ENCODE measurements around the gene PDCD5.

PDCD5 gene

DNA sequence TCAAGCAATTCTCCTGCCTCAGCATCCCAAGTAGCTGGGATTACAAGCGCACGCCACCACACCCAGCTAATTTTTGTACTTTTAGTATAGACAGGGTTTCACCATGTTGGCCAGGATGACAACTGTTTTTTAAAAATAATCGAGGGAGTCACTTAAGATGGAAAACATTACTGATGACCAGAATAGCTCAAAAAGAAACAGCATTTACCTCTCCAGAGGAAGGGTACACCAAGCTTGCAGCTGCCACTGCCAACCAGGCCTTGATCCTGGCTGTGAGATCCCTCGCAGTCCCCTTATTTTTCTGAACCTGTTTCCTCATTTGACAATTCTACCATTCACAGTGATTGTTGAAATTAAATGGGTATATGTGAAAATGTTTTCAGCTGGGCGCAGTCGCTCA is 14.5 kb downstream of the PDCD5 start:
- ChIA-PET CTCF (interaction anchor here (0.8 kb wide), 1 partner anchor 14 kb away, joined by 3 read pairs; the partner anchor contains the start of gene PDCD5), POLR2A (interaction anchor here (1.2 kb wide), 1 partner anchor 14 kb away, joined by 3 read pairs; the partner anchor contains the start of gene PDCD5)
- TF ChIP-seq, protein P1, sequence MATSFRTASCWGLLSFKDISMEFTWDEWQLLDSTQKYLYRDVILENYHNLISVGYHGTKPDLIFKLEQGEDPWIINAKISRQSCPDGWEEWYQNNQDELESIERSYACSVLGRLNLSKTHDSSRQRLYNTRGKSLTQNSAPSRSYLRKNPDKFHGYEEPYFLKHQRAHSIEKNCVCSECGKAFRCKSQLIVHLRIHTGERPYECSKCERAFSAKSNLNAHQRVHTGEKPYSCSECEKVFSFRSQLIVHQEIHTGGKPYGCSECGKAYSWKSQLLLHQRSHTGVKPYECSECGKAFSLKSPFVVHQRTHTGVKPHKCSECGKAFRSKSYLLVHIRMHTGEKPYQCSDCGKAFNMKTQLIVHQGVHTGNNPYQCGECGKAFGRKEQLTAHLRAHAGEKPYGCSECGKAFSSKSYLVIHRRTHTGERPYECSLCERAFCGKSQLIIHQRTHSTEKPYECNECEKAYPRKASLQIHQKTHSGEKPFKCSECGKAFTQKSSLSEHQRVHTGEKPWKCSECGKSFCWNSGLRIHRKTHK (tag by site-specific recombination; IDR thresholded peaks at IDR 0.05), result no peak
- no peak for TF ChIP-seq ZNF621 (tag by site-specific recombination; IDR thresholded peaks at IDR 0.05)
- no peak for TF ChIP-seq ZNF23 (tag by site-specific recombination; IDR thresholded peaks at IDR 0.05; ENCODE audit: borderline replicate concordance)
- no peak for TF ChIP-seq ZSCAN30 (tag by site-specific recombination; IDR thresholded peaks at IDR 0.05)
- TF ChIP-seq, protein P2, sequence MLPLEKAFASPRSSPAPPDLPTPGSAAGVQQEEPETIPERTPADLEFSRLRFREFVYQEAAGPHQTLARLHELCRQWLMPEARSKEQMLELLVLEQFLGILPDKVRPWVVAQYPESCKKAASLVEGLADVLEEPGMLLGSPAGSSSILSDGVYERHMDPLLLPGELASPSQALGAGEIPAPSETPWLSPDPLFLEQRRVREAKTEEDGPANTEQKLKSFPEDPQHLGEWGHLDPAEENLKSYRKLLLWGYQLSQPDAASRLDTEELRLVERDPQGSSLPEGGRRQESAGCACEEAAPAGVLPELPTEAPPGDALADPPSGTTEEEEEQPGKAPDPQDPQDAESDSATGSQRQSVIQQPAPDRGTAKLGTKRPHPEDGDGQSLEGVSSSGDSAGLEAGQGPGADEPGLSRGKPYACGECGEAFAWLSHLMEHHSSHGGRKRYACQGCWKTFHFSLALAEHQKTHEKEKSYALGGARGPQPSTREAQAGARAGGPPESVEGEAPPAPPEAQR (tag by site-specific recombination; IDR thresholded peaks at IDR 0.05), result no peak
- TF ChIP-seq, protein P3, sequence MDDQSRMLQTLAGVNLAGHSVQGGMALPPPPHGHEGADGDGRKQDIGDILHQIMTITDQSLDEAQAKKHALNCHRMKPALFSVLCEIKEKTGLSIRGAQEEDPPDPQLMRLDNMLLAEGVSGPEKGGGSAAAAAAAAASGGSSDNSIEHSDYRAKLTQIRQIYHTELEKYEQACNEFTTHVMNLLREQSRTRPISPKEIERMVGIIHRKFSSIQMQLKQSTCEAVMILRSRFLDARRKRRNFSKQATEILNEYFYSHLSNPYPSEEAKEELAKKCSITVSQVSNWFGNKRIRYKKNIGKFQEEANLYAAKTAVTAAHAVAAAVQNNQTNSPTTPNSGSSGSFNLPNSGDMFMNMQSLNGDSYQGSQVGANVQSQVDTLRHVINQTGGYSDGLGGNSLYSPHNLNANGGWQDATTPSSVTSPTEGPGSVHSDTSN (CRISPR knock-in tag; IDR thresholded peaks at IDR 0.05), result no peak
- TF ChIP-seq, protein P4, sequence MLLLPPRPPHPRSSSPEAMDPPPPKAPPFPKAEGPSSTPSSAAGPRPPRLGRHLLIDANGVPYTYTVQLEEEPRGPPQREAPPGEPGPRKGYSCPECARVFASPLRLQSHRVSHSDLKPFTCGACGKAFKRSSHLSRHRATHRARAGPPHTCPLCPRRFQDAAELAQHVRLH (tag by site-specific recombination; IDR thresholded peaks at IDR 0.05), result no peak
- no peak for TF ChIP-seq KLF10 (tag by site-specific recombination; IDR thresholded peaks at IDR 0.05)
- no peaks in the 10 kb centered on the region for H3K4me1 ChIP-seq (ENCODE audit: control insufficient read depth, insufficient read depth, low read length)
- H3K9me3 ChIP-seq (ENCODE audit: control insufficient read depth, insufficient read depth, low read depth, low read length), result no peaks in the 10 kb centered on the region
- no peak overlapping the region for H3K4me3 ChIP-seq (ENCODE audit: low read depth, low read length)
- H3K36me3 ChIP-seq (ENCODE audit: control insufficient read depth in 2 of 2, insufficient read depth in 1 of 2, low read length in 2 of 2), result peaks cover 59 to 72% of the 10 kb centered on the region in 2 experiments
- H3K27ac ChIP-seq (ENCODE audit: extremely low read depth, low read depth, low read length), result no peak overlapping the region

GRCh38 chr19:32598022-32598421 is 17.0 kb downstream of the PDCD5 start:
- Histone ChIP-seq H3K4me3 (ENCODE audit: low read depth, low read length) (no peak overlapping the region), H3K9me3 (ENCODE audit: control insufficient read depth, insufficient read depth, low read depth, low read length) (no peaks in the 10 kb centered on the region), H3K4me1 (ENCODE audit: control insufficient read depth, insufficient read depth, low read length) (no peaks in the 10 kb centered on the region), H3K27ac (ENCODE audit: extremely low read depth, low read depth, low read length) (no peak overlapping the region), H3K36me3 (ENCODE audit: control insufficient read depth in 2 of 2, insufficient read depth in 1 of 2, low read length in 2 of 2) (peaks cover 69 to 97% of the 10 kb centered on the region in 2 experiments)
- ChIA-PET CTCF (interaction anchor here (0.6 to 2.1 kb wide), 9 partner anchors 11 to 1864 kb away, joined by 3 to 11 read pairs (median 4); no protein-coding TSS in a partner anchor), POLR2A (no interaction called here)
- no peak for TF ChIP-seq ZNF521 (tag by site-specific recombination; IDR thresholded peaks at IDR 0.05)
- no peak for TF ChIP-seq PRDM1 (tag by site-specific recombination; IDR thresholded peaks at IDR 0.05)
- no peak for TF ChIP-seq SP3 (tag by site-specific recombination; IDR thresholded peaks at IDR 0.05)
- TF ChIP-seq, protein P5, sequence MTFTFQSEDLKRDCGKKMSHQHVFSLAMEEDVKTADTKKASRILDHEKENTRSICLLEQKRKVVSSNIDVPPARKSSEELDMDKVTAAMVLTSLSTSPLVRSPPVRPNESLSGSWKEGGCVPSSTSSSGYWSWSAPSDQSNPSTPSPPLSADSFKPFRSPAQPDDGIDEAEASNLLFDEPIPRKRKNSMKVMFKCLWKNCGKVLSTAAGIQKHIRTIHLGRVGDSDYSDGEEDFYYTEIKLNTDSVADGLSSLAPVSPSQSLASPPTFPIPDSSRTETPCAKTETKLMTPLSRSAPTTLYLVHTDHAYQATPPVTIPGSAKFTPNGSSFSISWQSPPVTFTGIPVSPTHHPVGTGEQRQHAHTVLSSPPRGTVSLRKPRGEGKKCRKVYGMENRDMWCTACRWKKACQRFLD (tag by site-specific recombination; IDR thresholded peaks at IDR 0.05), result no peak
- no peak for TF ChIP-seq GLI4 (tag by site-specific recombination; IDR thresholded peaks at IDR 0.05)

- H3K27ac ChIP-seq (ENCODE audit: extremely low read depth, low read depth, low read length), result no peak overlapping the region
- POLR2A ChIA-PET, result no interaction called here
- no peaks in the 10 kb centered on the region for H3K9me3 ChIP-seq (ENCODE audit: control insufficient read depth, insufficient read depth, low read depth, low read length)
- no peak overlapping the region for H3K4me3 ChIP-seq (ENCODE audit: low read depth, low read length)
- CTCF ChIA-PET, result interaction anchor here (0.7 to 2.1 kb wide), 18 partner anchors 11 to 585 kb away, joined by 3 to 11 read pairs (median 5); partner anchors contain the start of gene PDCD5
- H3K36me3 ChIP-seq (ENCODE audit: control insufficient read depth in 2 of 2, insufficient read depth in 1 of 2, low read length in 2 of 2), result peaks cover 71 to 99% of the 10 kb centered on the region in 2 experiments
- no peaks in the 10 kb centered on the region for H3K4me1 ChIP-seq (ENCODE audit: control insufficient read depth, insufficient read depth, low read length)
- TF ChIP-seq ZNF239 (tag by site-specific recombination; IDR thresholded peaks at IDR 0.05), result no peak
- no peak for TF ChIP-seq ZFP3 (tag by site-specific recombination; IDR thresholded peaks at IDR 0.05; ENCODE audit: low read depth)
- TF ChIP-seq ZNF792 (tag by site-specific recombination; IDR thresholded peaks at IDR 0.05), result no peak
- no peak for TF ChIP-seq ZNF521 (tag by site-specific recombination; IDR thresholded peaks at IDR 0.05)
- TF ChIP-seq ZNF221 (tag by site-specific recombination; IDR thresholded peaks at IDR 0.05; ENCODE audit: borderline replicate concordance), result no peak
- TF ChIP-seq ZNF645 (tag by site-specific recombination; IDR thresholded peaks at IDR 0.05), result no peak
- TF ChIP-seq, protein P6, sequence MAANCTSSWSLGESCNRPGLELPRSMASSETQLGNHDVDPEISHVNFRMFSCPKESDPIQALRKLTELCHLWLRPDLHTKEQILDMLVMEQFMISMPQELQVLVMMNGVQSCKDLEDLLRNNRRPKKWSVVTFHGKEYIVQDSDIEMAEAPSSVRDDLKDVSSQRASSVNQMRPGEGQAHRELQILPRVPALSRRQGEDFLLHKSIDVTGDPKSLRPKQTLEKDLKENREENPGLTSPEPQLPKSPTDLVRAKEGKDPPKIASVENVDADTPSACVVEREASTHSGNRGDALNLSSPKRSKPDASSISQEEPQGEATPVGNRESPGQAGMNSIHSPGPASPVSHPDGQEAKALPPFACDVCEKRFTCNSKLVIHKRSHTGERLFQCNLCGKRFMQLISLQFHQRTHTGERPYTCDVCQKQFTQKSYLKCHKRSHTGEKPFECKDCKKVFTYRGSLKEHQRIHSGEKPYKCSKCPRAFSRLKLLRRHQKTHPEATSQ (tag by site-specific recombination; IDR thresholded peaks at IDR 0.05), result no peak
- no peak for TF ChIP-seq ZNF366 (tag by site-specific recombination; conservative IDR thresholded peaks at IDR 0.05)
- TF ChIP-seq ZNF843 (tag by site-specific recombination; IDR thresholded peaks at IDR 0.05), result no peak
- TF ChIP-seq PRDM1 (tag by site-specific recombination; IDR thresholded peaks at IDR 0.05), result no peak
- TF ChIP-seq ZNF19 (tag by site-specific recombination; IDR thresholded peaks at IDR 0.05; ENCODE audit: low read depth), result no peak
- no peak for TF ChIP-seq ZSCAN30 (tag by site-specific recombination; IDR thresholded peaks at IDR 0.05)
- no peak for TF ChIP-seq ZNF16 (tag by site-specific recombination; IDR thresholded peaks at IDR 0.05; ENCODE audit: low read depth)
These were observed 18.3 kb downstream of the PDCD5 start for GRCh38 chr19:32599258-32599657.
